MCF 10A (cell line): ENCODE results near the gene PNPO. TPM values are rescaled to one million over a fixed set of nuclear protein-coding genes. Genes with fewer than 3 reads are reported as not detected.

Experiments used
- BruUV-seq: library from RNA; stranded (reverse); fragments of 400-500 nt; replicated peaks from 2 replicates; lab custom pipeline; 2021; lab: Mats Ljungman, UMichigan
- CTCF ChIA-PET: fragments of 300-600 bp; sonication (Branson Sonifier 250); formaldehyde crosslinking; extraction: SDS; loops from one replicate; lab custom pipeline; 2021; ENCODE audit warnings: antibody characterized with exemption, inconsistent platforms; lab: Yijun Ruan, JAX
- POLR2A ChIA-PET: fragments of 300-600, 350-650 bp; sonication (Branson Sonifier 250); formaldehyde crosslinking; extraction: SDS; loops from one replicate; lab custom pipeline; 2020; ENCODE audit warnings: antibody characterized with exemption, inconsistent platforms; lab: Yijun Ruan, JAX
- DNase-seq: peaks from one replicate; pipeline ENCODE4 v3.0.0-alpha.2; 2018; ENCODE audit not compliant: unreplicated experiment
- H3K27ac Mint-ChIP-seq: one replicate; pipeline ENCODE4 v1.8.0; 2022; ENCODE audit warnings: mild to moderate bottlenecking, low read depth, mixed read lengths; ENCODE audit not compliant: unreplicated experiment
- H3K27me3 Mint-ChIP-seq: one replicate; pipeline ENCODE4 v1.8.0; 2022; ENCODE audit warnings: mixed read lengths; ENCODE audit not compliant: insufficient read depth, unreplicated experiment
- H3K36me3 Mint-ChIP-seq: one replicate; pipeline ENCODE4 v1.8.0; 2022; ENCODE audit warnings: mild to moderate bottlenecking, moderate library complexity, mixed read lengths; ENCODE audit not compliant: insufficient read depth, unreplicated experiment
- H3K4me1 Mint-ChIP-seq: one replicate; pipeline ENCODE4 v1.8.0; 2022; ENCODE audit warnings: mixed read lengths; ENCODE audit not compliant: insufficient read depth, unreplicated experiment
- H3K4me3 Mint-ChIP-seq: one replicate; pipeline ENCODE4 v1.8.0; 2022; ENCODE audit warnings: mild to moderate bottlenecking, moderate library complexity, mixed read lengths; ENCODE audit not compliant: unreplicated experiment
- H3K9me3 Mint-ChIP-seq: one replicate; pipeline ENCODE4 v1.8.0; 2022; ENCODE audit warnings: mixed read lengths; ENCODE audit not compliant: unreplicated experiment
- CTCF ChIP-seq: fragments of 200-600 bp; IDR thresholded peaks from one replicate; pipeline ENCODE4 v1.8.0; 2022; ENCODE audit warnings: antibody characterized with exemption, mild to moderate bottlenecking; ENCODE audit not compliant: unreplicated experiment
- intact Hi-C: fragments of 100-400 bp; cut with micrococcal nuclease; formaldehyde crosslinking; loops from 2 replicates; pipeline ENCODE4 v1.14.1; 2022
- total RNA-seq: library from RNA; stranded (reverse); gene quantifications from 2 replicates; pipeline ENCODE4 v1.2.3, GENCODE V29; 2022

PNPO gene
- total RNA-seq, 1 experiment from 2014 or later: 58.4 TPM

GRCh38 chr17:47957591-47958490 lies 16.5 kb downstream of the PNPO start, which contains the start of gene PRR15L:
Gene PRR15L (minus strand): TSS chr17:47957883. CDS start chr17:47953234, 4,649 bp downstream.
- intact Hi-C loops: no loop called here
- H3K4me1 Mint-ChIP-seq: peaks cover 30% of the 10 kb centered on the region
- no peaks in the 10 kb centered on the region for H3K27me3 Mint-ChIP-seq
- no peak within 1 kb of the TSS for H3K27ac Mint-ChIP-seq
- no TSS peak for BruUV-seq
- CTCF ChIA-PET: interaction anchor here (0.6 to 15.6 kb wide), 6 partner anchors 9 to 116 kb away, joined by 3 to 336 read pairs (median 4); partner anchors contain the start of gene CDK5RAP3
- peaks cover 5% of the 10 kb centered on the region for H3K9me3 Mint-ChIP-seq
- peak within 1 kb of the TSS; percentile 41 for H3K4me3 Mint-ChIP-seq
- peaks cover 10% of the 10 kb centered on the region for H3K36me3 Mint-ChIP-seq
- no peak for TF ChIP-seq CTCF
- peak; percentile 59 for DNase-seq
- POLR2A ChIA-PET: interaction anchor here (0.6 to 11.7 kb wide), 9 partner anchors 8 to 118 kb away, joined by 3 to 256 read pairs (median 4); partner anchors contain the start of genes CDK5RAP3, NFE2L1 and PNPO

GRCh38 chr17:47959825-47960655 lies 18.7 kb downstream of the PNPO start:
- H3K9me3 Mint-ChIP-seq: peaks cover 5% of the 10 kb centered on the region
- no TSS peak for BruUV-seq
- ChIA-PET POLR2A (interaction anchor here (0.9 to 3.9 kb wide), 3 partner anchors 11 to 64 kb away, joined by 3 to 17 read pairs (median 6); partner anchors contain the start of genes CDK5RAP3 and SP2), CTCF (interaction anchor here (1.1 to 8.3 kb wide), 3 partner anchors 10 to 47 kb away, joined by 3 to 73 read pairs (median 7); partner anchors contain the start of gene CDK5RAP3)
- TF ChIP-seq CTCF: no peak
- H3K4me1 Mint-ChIP-seq: peaks cover 22% of the 10 kb centered on the region
- no peaks in the 10 kb centered on the region for H3K27me3 Mint-ChIP-seq
- no peak overlapping the region for H3K4me3 Mint-ChIP-seq
- no peak for DNase-seq
- no peaks in the 10 kb centered on the region for H3K36me3 Mint-ChIP-seq
- no peak overlapping the region for H3K27ac Mint-ChIP-seq
- intact Hi-C loops: no loop called here

GRCh38 chr17:47961406-47961805 lies 20.0 kb downstream of the PNPO start:
- CTCF ChIA-PET: interaction anchor here (0.6 to 8.3 kb wide), 3 partner anchors 11 to 57 kb away, joined by 3 to 73 read pairs (median 4); no protein-coding TSS in a partner anchor

More at GRCh38 chr17:47961406-47961805, 20.0 kb downstream of the PNPO start:
- BruUV-seq: no TSS peak
- H3K27me3 Mint-ChIP-seq: no peaks in the 10 kb centered on the region
- H3K27ac Mint-ChIP-seq: no peak overlapping the region
- peaks cover 4% of the 10 kb centered on the region for H3K36me3 Mint-ChIP-seq
- H3K4me1 Mint-ChIP-seq: peaks cover 18% of the 10 kb centered on the region
- peaks cover 5% of the 10 kb centered on the region for H3K9me3 Mint-ChIP-seq
- no peak for TF ChIP-seq CTCF
- DNase-seq: no peak
- intact Hi-C loops: no loop called here
- POLR2A ChIA-PET: interaction anchor here (0.5 to 1.4 kb wide), 3 partner anchors 10 to 1293 kb away, joined by 3 to 6 read pairs (median 5); partner anchors contain the start of genes CDK5RAP3 and PNPO
- H3K4me3 Mint-ChIP-seq: no peak overlapping the region
